ENCODE results near the gene ALPK3. TPM values are rescaled to one million over a fixed set of nuclear protein-coding genes. Genes with fewer than 3 reads are reported as not detected.

Gene ALPK3
- total RNA-seq, 6 experiments from 2014 or later = 0.05 to 0.60 (median 0.26) TPM

- no peak for DNase-seq
- Mint-ChIP-seq H3K27ac (no peak overlapping the region), H3K4me1 (ENCODE audit: low read depth) (peaks cover 31% of the 10 kb centered on the region), H3K36me3 (ENCODE audit: low read depth) (peaks cover 9% of the 10 kb centered on the region; the same call in 1 of the 2 replicates), H3K4me3 (no peak overlapping the region), H3K9me3 (no peaks in the 10 kb centered on the region), H3K27me3 (ENCODE audit: insufficient read depth) (peaks cover 7% of the 10 kb centered on the region)
- TF ChIP-seq CTCF (IDR thresholded peaks at IDR 0.05) = no peak
These were observed 3.7 kb upstream of the ALPK3 start for GRCh38 chr15:84813435-84813834.

- no peak for DNase-seq
- H3K36me3 Mint-ChIP-seq (ENCODE audit: low read depth) = peaks cover 9% of the 10 kb centered on the region; the same call in 1 of the 2 replicates
- peaks cover 32% of the 10 kb centered on the region for H3K4me1 Mint-ChIP-seq (ENCODE audit: low read depth)
- no peak for TF ChIP-seq CTCF (IDR thresholded peaks at IDR 0.05)
- no peak overlapping the region for H3K27ac Mint-ChIP-seq
- no peak overlapping the region for H3K4me3 Mint-ChIP-seq
- no peaks in the 10 kb centered on the region for H3K9me3 Mint-ChIP-seq
- H3K27me3 Mint-ChIP-seq (ENCODE audit: insufficient read depth) = peaks cover 7% of the 10 kb centered on the region
These were observed 3.2 kb upstream of the ALPK3 start for GRCh38 chr15:84813931-84814330.

GRCh38 chr15:84814916-84815315 lies 2.2 kb upstream of the ALPK3 start:
- Mint-ChIP-seq H3K27me3 (ENCODE audit: insufficient read depth) (peaks cover 7% of the 10 kb centered on the region), H3K27ac (no peak overlapping the region), H3K4me3 (no peak overlapping the region), H3K36me3 (ENCODE audit: low read depth) (peaks cover 9% of the 10 kb centered on the region; the same call in 1 of the 2 replicates), H3K9me3 (no peaks in the 10 kb centered on the region), H3K4me1 (ENCODE audit: low read depth) (peaks cover 25% of the 10 kb centered on the region)
- no peak for TF ChIP-seq CTCF (IDR thresholded peaks at IDR 0.05)
- DNase-seq = no peak

GRCh38 chr15:84817466-84818081 lies 418 bp downstream of the ALPK3 start:
- no peak overlapping the region for H3K4me3 Mint-ChIP-seq
- peaks cover 9% of the 10 kb centered on the region for H3K27me3 Mint-ChIP-seq (ENCODE audit: insufficient read depth)
- H3K36me3 Mint-ChIP-seq (ENCODE audit: low read depth) = no peaks in the 10 kb centered on the region
- no peak for DNase-seq
- no peaks in the 10 kb centered on the region for H3K9me3 Mint-ChIP-seq
- H3K4me1 Mint-ChIP-seq (ENCODE audit: low read depth) = peaks cover 14% of the 10 kb centered on the region
- TF ChIP-seq CTCF (IDR thresholded peaks at IDR 0.05) = no peak
- H3K27ac Mint-ChIP-seq = no peak overlapping the region

GRCh38 chr15:84818261-84819131 lies 1.3 kb downstream of the ALPK3 start:
- Mint-ChIP-seq H3K9me3 (no peaks in the 10 kb centered on the region), H3K27ac (no peak overlapping the region), H3K4me1 (ENCODE audit: low read depth) (peaks cover 14% of the 10 kb centered on the region), H3K36me3 (ENCODE audit: low read depth) (no peaks in the 10 kb centered on the region), H3K4me3 (no peak overlapping the region), H3K27me3 (ENCODE audit: insufficient read depth) (peaks cover 5% of the 10 kb centered on the region)
- DNase-seq = no peak
- peak; percentile 25 for TF ChIP-seq CTCF (IDR thresholded peaks at IDR 0.05)

Data from HFFc6 (cell line).